ENCODE measurements around the gene SEC22A.

Gene SEC22A, protein sequence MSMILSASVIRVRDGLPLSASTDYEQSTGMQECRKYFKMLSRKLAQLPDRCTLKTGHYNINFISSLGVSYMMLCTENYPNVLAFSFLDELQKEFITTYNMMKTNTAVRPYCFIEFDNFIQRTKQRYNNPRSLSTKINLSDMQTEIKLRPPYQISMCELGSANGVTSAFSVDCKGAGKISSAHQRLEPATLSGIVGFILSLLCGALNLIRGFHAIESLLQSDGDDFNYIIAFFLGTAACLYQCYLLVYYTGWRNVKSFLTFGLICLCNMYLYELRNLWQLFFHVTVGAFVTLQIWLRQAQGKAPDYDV

DNA sequence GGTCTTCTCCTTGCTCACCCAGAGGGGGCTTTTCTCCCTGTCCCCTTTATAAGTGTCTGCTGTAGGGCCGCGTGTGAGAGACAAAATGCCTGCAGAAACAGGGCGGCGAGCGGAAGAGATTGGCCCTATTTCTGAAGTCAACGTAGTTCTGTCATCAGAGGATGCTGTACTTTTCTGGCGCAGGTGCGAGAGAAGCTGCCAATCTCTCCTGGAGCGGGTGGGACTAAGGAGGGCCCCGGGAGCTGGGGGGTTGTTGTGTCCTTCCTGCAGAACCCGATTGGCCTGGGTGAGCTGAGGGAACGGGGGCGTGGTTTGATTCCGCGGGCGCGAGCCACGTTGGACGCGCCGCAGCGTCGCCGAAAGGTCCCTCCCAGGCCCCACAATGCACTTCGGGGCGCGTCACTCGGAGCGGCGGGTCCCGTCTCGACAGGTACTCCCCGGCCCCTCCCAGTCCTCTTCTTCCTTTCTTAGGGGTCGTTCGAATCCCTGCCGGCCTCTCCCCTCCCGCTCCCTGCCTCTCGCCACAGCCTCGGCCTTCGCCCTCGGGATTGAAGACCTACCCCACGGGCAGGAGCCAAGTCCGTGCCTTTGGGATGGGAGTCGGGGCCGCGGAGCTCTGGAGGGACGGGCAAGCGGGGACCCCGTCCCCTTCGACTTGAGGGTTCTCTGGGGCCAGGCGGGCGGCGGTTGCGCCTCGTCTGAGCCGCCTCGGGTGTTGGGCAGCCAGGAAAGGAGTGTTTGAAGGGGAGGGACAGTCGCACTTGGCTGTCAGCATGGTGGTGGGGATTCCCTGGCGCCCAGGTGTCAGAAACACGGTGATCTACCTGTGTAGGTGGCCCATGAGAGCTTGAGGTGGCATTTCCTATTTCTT is at the start of gene SEC22A:
Gene SEC22A, plus strand, starts transcription at position 387 of the 871 bp plus-strand sequence. CDS start 7,275 bp downstream, outside the sequence.
- peak; percentile 84 for DNase-seq (ENCODE audit: low spot score)

- no peak for DNase-seq (ENCODE audit: low spot score)
Measured at GRCh38 chr3:123152687-123153086, 49.1 kb upstream of the SEC22A start.

DNA sequence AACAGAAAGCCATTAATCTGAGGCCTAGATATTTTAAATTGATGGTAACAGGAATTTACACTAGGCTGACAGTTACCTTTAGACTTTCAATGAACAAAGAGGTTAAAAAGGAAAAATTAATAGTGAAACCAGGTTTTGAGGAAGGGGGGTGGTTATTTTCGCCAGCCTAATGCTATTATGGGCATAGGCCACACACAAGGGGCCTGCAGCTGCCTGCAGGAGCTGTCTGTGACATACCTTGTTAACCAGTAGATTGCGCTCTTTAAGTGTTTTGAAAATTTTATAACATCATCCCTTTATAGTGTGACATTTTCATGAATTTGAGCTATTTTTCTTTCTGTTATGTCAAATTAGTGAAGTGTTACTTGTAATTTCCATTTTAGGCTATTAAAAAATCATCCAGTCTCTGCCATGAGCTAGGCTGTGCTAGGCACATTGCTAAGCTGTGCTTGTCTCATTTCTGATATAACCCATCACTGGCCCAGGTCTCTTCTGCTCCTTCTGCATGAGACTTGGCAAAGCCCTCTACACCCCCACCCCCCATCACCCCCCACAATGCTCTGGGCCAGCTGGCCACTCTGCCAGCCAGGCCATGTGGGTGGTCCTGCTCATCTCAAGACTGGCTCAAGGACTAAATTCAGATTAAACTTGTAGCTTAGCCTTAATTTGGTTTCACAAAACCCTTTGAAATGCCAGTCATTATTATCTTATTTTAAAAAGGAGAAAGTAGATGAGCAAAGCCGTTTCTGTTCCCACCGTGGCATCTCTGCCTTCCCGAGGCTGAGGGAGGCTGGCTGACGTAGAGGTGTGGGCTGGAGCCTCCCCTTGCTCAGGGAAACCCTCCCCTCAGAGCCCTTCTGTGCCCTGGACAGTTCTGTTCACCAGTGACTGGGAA is 48.4 kb upstream of the SEC22A start:
- no peak for DNase-seq (ENCODE audit: low spot score)

- DNase-seq (ENCODE audit: low spot score): no peak
Measured at GRCh38 chr3:123154020-123154985, 47.4 kb upstream of the SEC22A start.

GRCh38 chr3:123155471-123156011 is 46.2 kb upstream of the SEC22A start:
- DNase-seq (ENCODE audit: low spot score): no peak

GRCh38 chr3:123156276-123156995 is 45.3 kb upstream of the SEC22A start:
- DNase-seq (ENCODE audit: low spot score): no peak

GRCh38 chr3:123157209-123157597 is 44.5 kb upstream of the SEC22A start:
- no peak for DNase-seq (ENCODE audit: low spot score)

DNA sequence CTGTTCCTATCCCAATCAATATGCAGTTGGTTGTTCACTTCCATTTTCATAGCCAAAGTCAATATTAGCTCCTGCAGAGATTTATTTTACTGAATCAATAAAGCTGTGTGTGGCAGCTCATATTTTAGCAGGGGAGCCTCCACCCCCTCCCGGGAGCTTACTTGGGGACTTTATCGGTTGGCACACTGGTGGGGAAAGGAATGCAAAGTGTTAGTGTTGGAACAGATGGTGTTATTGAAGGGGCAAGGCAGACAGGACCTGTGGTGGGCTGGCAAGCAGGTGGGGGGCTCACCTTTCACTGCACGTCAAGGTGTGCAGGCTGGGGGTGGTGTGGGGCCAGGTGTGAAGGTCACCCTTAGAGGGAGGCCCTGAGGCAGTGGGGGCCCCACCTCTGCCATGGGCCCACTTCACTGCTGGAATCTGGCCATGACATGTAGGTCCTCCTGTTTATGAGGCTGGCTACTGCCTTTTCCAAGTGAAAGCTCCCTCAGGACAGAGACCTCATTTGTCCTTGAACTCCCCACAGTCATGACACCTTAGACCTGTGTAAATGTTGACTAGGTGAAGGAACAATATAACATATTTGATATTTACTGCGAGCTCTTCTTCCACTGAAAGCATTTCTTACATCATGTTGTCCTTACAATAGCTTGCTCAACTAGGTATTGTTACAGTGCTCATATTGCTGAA is 44.0 kb upstream of the SEC22A start:
- no peak for DNase-seq (ENCODE audit: low spot score)

GRCh38 chr3:123158330-123158729 is 43.4 kb upstream of the SEC22A start:
- no peak for DNase-seq (ENCODE audit: low spot score)

GRCh38 chr3:123158899-123159390 is 42.8 kb upstream of the SEC22A start:
- DNase-seq (ENCODE audit: low spot score): no peak

DNA sequence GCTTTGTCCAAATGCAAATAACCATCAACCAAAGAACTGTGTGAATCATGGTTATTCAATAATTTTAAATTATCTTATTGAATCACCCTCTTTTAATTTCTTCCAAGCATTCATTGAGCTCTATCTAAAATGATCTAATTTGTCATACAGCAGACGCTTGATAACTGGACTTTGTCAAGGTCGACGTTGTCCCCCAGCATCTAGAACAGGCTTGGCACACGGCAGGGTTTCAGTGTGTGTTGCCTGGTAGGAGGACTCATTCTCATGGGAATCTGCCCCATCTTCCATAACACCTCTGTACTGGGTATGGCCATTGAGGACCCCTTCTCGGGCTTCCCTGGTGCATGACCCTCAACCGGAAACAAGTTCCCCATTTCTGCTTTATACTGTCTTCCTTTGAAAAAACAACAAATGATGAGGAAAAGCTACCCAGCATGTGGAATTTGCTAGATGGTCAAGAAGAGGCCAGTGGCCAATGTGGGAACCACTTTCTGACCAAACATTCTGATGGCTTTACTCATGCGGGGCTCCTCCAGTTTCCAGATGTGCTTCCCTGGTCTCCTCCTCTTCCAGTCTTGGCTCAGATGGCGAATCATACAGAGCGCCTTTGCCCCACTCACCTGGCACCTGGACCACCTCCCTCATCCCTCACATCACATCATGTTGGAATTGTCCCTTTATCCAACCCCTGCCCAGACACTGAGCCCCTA is 41.7 kb upstream of the SEC22A start:
- no peak for DNase-seq (ENCODE audit: low spot score)

DNA sequence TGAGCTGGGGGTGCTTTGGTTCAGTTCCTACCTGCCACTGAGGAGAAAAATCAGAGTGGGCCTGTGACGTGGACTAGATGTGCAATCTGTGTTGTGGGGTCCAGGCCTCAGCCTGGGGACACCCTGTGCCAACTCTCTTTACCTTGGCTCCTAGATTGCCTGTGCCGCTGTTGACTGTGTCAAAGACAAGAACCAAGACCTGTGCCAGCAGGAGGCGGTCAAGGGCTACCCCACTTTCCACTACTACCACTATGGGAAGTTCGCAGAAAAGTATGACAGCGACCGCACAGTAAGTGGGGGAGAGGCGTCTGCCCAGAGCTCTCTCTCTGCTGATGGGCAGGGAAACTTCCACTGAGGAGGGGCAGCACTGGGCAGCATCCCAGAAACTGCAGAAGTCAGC is 40.6 kb upstream of the SEC22A start:
- DNase-seq (ENCODE audit: low spot score): no peak

DNA sequence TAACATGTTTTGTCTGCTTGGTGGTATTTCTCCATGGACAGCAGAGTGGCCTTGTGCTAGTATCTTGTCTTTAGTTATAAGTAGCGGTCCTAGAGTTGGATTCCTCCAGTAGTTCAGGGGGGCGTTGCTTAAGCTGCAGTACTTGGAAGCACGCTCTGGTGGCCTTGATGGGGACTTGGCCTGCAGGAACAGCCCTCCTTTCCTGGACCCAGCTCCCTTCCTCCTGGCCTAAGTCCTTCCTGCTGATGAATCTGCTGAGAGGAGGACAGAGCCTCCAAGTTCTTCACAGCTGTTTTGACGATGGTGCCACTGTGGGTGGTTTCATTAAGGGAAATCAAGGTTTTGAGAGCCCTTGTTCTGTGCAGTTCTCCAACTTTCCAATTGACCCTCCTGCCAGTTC is 38.6 kb upstream of the SEC22A start:
- no peak for DNase-seq (ENCODE audit: low spot score)

DNA sequence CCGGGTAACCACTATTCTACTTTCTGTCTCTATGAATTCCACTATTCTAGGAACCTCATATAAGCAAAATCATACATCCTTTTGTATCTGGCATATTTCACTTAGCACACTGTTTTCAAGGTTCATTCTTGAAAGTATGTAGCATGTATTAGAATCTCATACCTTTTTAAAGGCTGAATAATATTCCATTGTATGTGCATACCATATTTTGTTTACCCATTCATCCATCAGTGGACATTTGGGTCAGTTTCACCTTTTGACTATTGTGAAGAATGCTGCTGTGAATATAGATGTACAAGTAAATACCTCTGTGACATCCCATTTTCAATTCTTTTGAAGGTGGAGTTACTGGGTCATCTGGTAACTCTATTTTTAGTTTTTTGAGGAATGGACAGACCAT is 36.6 kb upstream of the SEC22A start:
- no peak for DNase-seq (ENCODE audit: low spot score)

- DNase-seq (ENCODE audit: low spot score): no peak
Measured at GRCh38 chr3:123167686-123168085, 34.1 kb upstream of the SEC22A start.

GRCh38 chr3:123168122-123168521 is 33.6 kb upstream of the SEC22A start:
- DNase-seq (ENCODE audit: low spot score): no peak

- no peak for DNase-seq (ENCODE audit: low spot score)
Measured at GRCh38 chr3:123168605-123169004, 33.1 kb upstream of the SEC22A start.

- no peak for DNase-seq (ENCODE audit: low spot score)
Measured at GRCh38 chr3:123169492-123169929, 32.2 kb upstream of the SEC22A start.

DNA sequence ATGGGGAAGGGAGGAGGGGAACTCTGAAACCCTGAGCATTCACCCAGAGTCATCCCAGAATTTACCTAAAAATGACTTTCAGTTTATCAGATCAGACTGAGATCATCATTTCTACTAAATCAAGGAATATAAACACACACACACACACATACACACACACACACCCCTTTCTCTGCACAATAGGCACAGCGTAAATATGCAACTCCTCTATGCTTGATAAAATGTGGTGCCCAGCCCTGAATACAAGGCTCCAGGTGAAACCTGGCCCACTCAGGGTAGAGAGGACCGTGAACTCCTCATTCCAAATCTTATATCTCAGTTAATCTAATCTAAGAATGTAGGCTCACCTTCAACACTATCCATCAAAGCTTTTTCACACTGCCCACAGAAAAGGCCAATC is 31.8 kb upstream of the SEC22A start:
- DNase-seq (ENCODE audit: low spot score): no peak
